Sciatic nerve (tissue), 2 donors: ENCODE data around the gene KCNQ1. TPM values are rescaled to one million over a fixed set of nuclear protein-coding genes. Genes with fewer than 3 reads are reported as not detected.
A peak's percentile ranks its signal among the peaks of the same experiment; 100 is the strongest.

Experiments used
- ATAC-seq: fragments of 200-7000 bp; cut with Tn5 transposase; one replicate; pipeline ENCODE4 v1.9.1; 2020; ENCODE audit warnings: mild to moderate bottlenecking, moderate library complexity
- DNase-seq: peaks from one replicate; pipeline ENCODE4 v3.0.0-alpha.2; 2020; ENCODE audit warnings: low spot score
- intact Hi-C: fragments of 100-400 bp; cut with DNase I; formaldehyde crosslinking; loops from one replicate; pipeline ENCODE4 v1.14.2; 2022
- total RNA-seq: library from RNA; stranded (reverse); fragmentation: NEBNext Ultra II Directional; extraction: Animal tissue kit (Norgen Biotek cat#: 25700); gene quantifications from one replicate; pipeline ENCODE4 v1.2.1, GENCODE V29; 2021
- donor health status: DM: no; HTN: no; CAD: no.
- donor health status: DM: no; HTN: no; CAD: no.

The KCNQ1 gene
- total RNA-seq, 1 donor from 2014 or later = 6.2 TPM

DNA sequence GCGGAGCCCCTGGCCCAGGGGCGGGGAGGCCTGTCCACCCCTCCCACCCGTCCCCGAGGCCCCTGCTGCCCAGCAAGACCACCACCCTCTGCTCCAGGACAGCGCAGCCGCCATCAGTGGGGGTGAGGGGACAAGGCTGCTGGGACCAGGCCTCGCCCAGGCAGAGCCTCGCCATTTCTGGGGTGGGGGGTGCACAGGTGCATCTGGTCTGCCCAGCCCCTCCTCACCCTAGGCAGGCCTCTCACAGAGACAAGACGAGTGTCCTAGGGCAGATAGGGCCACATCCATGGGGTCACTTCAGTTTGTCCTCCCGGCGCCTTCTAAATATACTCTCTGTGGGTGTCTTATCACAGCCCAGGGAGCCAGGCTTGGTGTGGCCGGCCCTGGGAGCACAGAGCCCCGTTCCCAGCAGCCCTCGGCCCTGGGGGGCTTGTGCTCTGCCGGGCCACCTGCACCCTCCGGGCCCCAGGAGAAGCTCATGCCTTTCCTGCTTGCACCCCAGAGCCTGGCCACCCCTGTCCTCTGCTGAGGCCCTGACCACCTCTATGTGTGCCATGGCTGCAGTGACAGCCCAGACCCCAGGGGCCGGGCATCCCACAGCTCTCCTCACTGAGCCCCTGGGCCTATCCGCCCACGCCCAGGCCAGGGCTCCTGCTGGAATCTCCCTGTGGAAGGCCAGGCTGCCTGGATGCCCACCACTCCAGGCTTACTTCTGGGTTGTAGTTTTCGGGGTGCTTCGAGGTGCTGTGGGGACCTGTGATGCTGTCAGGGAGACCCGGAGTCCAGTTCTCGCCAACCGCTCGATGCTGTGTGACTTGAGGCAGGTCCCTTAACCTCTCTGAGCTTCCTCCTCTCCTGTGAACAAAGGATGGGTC, 70.8 kb downstream of the KCNQ1 start:
- ATAC-seq (no peak), DNase-seq (peak; percentile 36)
- intact Hi-C loops = no loop called here

DNA sequence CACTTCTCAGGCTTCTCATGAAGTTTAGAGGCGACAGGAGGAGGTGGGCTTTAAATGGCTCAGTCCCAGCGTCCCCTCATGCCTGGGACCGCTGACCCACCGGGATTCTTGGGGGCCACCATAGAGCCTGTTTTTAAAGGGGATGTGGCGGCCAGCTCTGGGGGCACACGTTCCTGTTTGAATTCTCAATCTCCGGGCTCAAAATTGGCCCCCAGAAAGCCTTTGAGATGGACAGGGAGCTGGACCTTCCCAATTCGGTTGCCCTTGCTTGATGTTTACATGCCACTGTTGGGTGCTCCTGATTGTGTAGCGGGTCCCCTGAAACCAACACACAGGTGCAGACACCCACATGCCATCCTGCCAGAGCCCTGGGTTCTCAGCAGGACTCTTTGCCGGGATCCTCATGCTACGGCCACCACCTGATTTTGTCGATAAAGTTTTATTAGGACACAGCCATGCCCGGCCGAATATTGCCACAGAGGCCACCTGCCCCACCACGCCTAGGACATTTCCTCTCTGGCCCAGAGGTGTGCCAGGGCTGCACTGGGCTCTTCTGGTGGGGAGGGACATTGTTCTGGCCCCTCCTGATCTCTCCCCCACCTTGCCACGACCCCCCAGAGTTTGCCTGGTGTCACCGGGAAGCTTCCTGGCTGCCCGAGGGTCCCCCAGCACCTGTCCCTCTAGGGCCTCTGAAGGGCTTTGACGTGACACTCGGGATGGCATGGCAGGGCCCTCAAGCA, 71.6 kb downstream of the KCNQ1 start:
- DNase-seq (peak; percentile 27), ATAC-seq (no peak)
- intact Hi-C loops = no loop called here

DNA sequence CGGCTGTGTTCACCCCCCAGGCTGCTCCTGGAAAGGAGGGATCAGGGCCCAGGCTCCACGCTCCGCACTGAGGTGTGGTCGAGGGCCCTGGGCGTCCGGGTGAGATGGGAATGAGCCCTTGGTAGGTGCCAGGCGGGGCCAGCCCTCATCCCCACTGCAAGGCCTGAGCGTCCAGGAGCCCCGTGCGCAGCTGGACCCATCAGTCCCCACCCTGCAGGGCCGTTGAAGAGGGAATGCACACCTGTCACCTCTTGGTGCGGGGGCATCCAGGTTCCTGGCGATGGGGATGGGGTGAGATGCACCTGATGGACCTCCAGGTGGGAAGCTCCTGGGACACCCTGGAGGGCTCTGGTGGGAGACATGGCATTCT, 72.2 kb downstream of the KCNQ1 start:
- DNase-seq = peak; percentile 47
- no peak for ATAC-seq
- intact Hi-C loops = no loop called here

DNA sequence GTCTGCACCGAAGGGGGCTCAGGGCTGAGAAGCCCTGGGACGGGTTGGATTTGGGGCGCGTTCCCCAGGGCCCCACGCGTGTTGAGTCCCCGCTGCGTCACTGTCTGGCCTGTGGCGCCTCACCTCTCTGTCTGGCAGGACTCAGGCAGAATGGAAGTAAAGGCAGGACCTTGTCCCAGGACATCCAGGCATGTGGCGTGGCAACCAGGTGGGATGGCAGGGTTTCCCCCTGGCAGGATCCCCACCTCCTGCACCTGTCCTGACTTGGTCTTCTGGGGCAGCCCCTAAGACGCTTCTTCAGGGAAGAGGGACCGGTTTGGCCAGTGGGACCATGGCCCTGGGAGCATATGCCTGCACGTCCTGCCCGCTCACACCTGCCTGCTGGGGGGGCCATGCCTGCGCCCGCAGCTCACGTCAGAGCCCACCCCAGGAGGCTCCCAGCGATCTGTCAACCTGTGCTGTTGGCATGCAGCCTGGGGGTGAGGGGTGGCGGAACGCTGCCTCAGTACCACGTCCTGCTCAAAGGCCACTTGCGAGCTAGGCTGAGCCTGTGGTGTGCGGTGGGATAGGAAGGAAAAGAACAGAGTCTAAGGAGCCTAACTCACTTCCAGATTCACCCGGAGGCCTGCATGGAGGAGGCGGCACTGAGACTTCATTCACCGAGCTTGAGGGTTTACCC, 72.7 kb downstream of the KCNQ1 start:
- intact Hi-C loops = no loop called here
- peak; percentile 42 for DNase-seq
- no peak for ATAC-seq

DNA sequence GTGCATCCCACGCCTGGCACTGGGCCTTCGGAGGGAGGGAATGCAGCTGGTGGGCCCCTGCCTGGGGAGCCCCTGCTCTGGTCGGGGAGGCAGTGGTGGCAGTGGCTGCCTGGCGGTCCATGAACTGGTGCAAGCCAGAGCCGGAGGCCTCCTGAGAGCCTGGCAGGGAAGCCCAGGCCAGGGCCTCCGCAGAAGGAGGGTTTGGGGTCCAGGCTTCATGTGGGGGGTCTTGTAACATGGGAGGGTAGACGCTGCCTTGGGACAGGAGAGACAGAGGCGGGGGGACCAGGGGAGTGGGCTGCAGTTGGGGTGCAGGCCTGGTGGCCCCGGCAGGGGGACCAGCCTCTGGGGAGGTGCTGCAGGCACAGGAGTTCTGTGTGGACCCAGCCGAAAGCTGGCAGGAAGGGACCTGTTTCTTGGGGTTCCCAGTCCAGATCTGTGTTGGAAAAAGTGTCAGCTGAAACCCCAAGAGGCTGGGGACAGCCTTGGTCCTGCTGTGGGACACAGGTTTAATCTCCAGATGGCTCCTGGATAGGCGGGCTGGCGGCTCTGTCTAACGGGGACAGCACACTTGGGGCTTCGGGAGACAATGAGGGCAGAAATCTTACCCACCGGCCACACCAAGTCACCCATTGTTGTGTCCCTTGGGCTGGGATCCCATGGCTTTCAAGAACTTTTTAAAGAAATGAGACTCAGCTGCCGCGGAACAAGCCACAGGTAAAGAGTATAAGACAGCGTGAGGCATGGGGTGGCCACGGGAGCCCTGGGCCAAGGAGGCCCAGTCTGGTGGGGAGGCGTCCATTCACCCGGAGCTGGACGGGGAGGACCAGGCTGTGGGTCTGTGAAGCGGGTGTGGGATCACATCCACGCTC, 73.5 kb downstream of the KCNQ1 start:
- ATAC-seq = no peak
- intact Hi-C loops = no loop called here
- DNase-seq = peak; percentile 47

DNA sequence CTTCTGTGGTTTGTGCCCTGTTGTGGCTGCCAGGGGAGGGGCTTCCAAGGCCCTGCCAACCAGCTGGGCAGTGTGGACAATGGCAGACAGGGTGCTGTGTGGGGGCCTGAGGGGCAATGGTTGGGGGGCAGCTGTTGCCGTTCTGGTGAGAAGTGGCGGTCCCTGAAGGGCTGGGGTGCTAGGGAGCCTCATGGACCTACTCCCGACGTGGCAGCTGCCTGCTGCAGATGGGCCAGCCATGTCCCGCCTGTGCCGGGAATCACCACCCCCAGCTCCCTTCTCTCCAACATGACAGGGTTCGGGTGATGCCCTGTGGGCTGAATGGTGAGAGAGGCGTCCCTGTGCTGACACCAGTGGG, 74.2 kb downstream of the KCNQ1 start:
- intact Hi-C loops = no loop called here
- no peak for DNase-seq
- ATAC-seq = no peak

DNA sequence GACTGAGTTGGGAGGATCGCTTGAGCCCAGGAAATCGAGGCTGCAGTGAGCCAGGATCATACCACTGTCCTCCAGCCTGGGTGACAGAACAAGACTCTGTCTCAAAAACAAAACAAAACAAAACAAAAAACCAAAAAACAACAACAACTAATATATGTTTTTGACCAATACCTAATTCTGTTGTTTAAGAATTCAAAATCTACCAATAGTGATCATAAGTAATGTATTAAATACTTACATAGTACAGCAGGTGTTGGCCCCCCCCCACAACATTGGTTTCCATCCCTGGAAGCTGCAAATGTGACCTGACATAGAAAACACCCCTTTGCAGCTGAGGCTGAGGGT, 74.7 kb downstream of the KCNQ1 start:
- intact Hi-C loops = no loop called here
- DNase-seq = no peak
- ATAC-seq = no peak

DNA sequence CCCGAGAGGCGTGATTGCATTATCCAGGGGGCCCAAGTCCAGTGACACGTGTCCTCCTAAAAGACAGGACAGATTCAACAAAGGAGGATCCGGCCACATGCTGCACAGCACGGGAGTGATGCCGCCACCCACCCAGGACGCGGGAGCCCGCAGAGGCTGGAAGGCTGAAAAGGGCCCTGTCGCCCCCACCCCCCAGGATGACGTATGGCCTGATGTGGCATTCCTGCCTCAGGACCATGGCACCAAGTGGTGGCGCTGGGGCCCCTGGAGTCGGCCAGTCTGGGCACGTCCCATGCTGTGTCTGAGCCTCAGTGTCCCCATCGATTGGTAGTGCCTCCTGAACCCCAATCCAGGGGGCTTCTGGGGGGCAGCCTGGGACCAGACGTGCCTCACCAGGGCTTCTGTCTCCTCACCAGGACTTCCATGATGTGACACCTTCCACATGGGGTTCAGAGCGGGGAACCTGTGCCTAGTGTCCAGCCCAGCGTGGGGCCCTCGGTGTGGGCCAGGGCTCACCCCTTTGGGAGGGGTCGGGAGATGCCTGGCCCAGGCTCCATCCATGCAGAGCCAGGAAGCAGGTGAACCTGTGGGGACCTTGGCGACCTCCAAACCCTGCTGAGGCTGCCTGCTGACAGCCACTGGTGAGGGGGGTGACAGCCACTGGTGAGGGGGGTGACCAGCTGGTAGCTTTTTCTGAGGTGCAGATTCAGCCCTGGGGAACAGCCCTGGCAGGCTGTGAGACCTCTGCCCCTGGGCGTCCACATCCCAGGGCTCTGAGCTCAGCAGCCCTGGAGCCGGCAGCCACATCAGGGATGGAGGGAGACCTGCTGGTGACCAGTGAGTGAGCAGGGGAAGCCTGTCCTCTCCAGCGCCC, 75.3 kb downstream of the KCNQ1 start:
- no peak for ATAC-seq
- peak; percentile 53 for DNase-seq
- intact Hi-C loops = no loop called here

DNA sequence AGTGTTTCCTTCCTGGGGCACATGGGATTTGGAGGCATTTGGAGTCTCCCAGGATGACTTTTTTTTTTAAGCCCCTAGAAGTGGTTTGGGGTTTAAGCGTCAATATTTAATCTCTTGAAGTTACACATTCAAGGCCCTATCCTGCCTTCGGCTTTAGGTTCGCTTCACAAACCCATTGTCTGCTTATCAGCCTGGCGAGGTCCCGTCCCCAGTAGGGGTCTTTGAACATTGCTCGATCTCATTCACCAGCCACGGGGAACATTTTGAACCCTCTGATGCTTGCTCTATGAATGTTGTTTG, 75.9 kb downstream of the KCNQ1 start:
- DNase-seq = no peak
- ATAC-seq = no peak
- intact Hi-C loops = no loop called here

DNA sequence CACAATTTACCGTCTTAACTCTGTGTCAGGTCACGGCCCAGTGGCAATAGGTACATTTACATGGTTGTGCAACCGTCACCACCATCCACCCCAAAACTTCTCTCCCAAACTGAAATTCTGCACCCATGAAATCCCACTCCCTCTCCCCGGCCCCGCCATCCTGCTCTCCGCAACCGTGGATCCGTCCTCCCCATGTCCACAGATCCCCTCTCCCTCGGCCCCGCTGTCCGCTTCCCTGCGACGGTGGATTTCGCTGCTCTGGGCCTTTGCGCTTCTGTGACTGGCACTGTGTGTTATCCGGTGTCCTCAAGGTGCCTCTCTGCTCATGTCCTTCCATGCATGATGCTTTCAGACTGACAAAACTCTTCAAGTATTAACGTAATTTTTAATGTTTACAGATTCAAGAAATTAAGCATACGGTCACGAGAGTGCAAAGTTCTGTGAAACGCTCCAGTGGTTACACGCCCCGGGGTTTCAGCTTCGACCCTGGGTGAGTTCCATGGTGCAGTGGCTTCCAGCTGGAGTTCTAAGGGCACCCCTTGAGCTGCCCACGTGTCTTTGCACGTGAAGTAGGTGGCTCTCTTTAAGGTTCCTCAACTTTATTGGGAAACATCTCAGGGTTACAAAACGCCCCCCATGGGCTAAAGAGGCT, 76.4 kb downstream of the KCNQ1 start:
- ATAC-seq (no peak), DNase-seq (no peak)
- intact Hi-C loops = no loop called here

DNA sequence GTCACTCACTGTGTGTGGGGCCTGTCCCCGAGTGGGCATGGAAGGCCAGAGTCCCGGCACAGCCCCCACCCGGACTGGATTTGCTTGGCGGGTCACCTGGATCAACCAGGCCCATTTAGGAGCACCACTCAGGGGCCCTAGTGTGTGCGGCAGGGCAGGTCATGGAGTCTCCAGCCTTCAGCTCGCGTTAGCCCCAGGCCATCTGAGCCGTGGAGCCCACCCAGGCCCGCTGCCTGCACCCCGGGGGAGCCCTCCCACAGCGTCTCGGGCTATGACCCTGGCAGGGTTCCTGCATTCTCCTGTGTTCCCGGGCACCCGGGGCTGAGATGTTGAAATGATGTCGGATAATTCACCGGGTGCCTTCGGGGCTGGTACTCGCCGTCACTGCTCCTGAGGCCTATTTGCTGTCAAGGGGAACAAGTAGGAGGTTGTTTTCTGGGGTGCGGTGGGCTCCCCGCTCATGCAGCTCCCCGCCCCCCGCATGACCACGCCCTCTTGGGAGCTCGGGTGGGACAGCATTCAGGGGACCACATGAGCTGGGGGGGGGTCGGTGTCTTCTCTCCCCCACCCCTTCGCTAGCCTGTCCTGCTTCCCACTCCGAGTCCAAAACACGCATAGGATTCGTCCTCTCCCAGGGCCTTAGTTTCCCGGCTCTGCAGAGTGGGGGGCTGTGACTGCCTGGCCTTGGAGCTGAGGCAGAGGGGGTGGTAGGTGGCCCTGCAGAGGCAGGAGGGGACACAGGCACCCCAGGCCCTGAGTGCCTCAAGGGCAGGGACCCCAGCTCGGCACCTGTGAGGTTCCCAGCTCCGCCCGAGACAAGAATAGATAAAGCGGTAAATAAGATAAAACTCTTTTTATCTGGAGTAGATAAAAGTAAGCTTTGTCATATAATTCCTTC, 77.2 kb downstream of the KCNQ1 start:
- DNase-seq = peak; percentile 50
- intact Hi-C loops = no loop called here

DNA sequence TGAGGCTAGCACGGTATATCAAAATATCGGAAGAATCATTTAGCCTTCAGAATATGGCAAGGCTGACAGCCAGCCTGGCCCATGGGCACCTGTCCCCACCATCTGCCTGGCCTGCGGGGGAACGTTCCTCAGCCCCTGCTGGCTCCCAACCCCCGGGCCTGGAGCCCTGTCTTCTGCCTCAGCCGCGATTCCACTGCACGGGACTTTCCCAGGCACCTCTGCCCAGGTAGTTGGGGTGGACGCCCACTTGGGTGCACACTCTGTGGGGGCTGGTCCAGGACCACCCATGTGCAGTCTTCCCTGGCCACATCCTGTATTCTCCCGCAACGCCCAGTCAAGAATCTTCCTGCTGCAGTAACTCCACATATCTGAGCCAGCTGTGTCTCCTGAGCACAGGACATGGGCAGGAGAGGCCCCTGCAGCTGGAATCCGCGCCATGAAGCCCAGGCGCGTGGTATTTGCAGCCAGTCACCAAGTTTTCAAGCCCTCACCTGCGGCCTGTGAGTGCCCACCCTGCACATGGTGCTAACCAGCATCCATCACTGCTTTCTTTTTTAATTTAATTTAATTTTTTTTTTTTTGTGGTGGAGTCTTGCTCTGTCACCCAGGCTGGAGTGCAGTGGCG, 77.9 kb downstream of the KCNQ1 start:
- peak; percentile 51 for DNase-seq
- intact Hi-C loops = no loop called here
- no peak for ATAC-seq

More for the DNA sequence above, 77.2 kb downstream of the KCNQ1 start:
- no peak for ATAC-seq

DNA sequence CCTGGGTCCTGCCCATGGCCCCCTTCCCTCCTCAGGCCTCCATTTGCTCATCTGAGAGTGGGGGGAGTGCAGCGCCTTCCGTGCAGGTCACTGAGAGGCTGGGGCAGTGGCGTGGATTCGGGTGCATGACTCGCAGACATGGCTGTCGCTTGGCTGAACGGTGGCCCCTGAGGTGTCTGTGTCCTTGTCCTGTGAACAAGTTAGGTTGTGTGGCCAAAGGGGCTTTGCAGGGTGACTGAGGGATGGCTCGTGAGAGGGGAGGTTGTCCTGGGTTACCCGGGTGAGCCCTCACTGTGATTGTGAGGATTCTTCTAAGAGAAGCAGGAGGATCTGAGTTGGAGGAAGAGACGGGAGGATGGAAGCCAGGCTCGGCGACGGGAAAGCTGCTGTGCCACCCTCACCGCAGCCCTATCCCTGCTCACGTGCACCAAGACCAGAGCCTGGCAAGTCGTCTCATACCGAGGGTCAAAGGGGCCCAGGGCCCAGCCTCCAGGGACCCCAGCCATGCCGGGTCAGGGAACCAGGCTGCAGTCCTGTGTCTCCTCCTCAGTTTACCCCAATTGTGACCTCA, 79.1 kb downstream of the KCNQ1 start:
- no peak for DNase-seq
- intact Hi-C loops = no loop called here

DNA sequence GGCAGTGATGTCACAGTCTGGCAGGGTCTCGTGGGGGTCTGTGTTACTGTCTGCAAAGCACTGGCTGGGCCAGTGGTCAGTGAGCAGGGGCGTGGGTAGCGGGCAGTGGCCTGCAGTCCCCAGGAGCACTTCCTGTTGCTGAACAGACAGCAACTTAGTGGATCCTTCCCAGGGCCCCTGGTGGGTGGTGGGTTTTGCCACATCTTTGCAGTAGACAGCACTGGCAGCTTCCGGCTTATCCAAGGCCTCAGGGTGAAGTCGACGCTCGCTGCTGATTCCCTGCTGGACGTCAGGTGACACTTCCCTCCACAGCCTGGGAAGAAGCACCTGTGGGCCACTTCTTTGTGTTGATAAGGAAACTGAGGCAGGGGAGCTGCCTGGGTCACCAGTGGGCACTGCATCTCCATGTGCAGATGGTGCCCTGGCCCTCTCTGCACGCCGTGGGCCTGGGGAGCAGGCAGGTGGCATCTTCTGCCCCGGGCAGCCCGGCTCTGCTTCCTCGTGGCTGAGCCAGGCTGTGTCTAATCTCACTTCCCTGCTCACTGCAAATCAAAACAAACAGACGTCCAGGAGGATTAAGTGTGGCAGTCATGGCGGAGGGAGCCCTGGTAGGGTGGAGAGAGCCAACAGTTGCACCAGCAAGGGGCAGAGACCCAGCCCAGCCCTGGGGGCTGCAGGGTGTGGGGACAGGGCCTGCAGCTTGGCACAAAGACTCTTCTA, 79.8 kb downstream of the KCNQ1 start:
- intact Hi-C loops = no loop called here
- DNase-seq = no peak
- no peak for ATAC-seq

More for the DNA sequence above, 79.1 kb downstream of the KCNQ1 start:
- ATAC-seq = no peak

DNA sequence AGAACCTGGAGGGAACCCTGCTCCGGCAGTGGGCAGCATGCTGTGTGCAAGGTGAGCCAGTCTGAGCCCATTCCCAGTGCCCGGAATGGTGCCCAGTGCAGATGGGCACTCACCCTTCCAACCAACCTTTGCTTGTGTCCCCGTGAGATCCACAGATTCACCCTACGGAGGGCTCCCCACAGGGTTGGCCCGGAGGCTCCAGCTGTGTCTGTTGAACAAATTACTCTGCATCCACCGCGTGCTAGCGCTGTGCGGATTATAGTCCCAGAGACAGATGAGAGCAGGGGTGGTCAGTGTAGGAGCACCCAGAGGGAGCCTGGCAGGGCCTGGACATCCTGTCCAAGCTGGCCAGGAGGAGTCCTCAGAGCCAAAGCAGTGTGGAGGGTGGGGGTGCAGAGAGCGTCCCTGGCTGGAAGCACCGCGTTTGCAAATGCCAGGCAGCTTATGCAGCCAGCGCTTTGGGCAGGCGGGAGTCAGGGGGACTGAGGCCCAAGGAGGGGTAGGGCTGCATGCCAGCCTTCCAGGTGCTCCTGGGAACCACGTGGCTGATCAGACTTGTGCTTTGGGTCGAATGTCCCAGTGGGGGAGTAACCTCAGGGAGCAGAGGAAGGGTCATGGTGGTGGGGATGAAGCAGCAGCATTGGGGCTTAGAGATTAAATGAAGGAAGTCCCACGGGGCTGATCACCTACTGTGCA, 80.5 kb downstream of the KCNQ1 start:
- ATAC-seq = no peak
- peak; percentile 45 for DNase-seq
- intact Hi-C loops = no loop called here
